K562 (cell line): Measurements from ENCODE around the gene RHOBTB3. TPM values are rescaled to one million over a fixed set of nuclear protein-coding genes. Genes with fewer than 3 reads are reported as not detected.

Experiments used
- ATF1 ChIP-seq, 2 experiments: fragments of 450-650 bp in 1 of 2; IDR thresholded peaks; 2 replicates each; pipeline ENCODE4 v1.6.1; 2016; ENCODE audit warnings: missing compliant biosample characterization in 1 of 2, missing genetic modification characterization in 1 of 2
- CBFA2T3 ChIP-seq: fragments of 450-650 bp; IDR thresholded peaks from 2 replicates; pipeline ENCODE4 v1.6.1; 2017
- CBX5 ChIP-seq: IDR thresholded peaks from 2 replicates; pipeline ENCODE4 v1.6.1; 2014; ENCODE audit warnings: low read depth, borderline replicate concordance
- ELF4 ChIP-seq: fragments of 450-650 bp; formaldehyde crosslinking; IDR thresholded peaks from 2 replicates; pipeline ENCODE4 v1.4.0; 2022; ENCODE audit warnings: missing genetic modification characterization
- ERF ChIP-seq: fragments of 450-650 bp; formaldehyde crosslinking; IDR thresholded peaks from 2 replicates; pipeline ENCODE4 v1.4.0; 2020; ENCODE audit warnings: mild to moderate bottlenecking, mixed read lengths
- ETV6 ChIP-seq, 3 experiments: fragments of 150-350 bp in 1 of 3; sonication (generic) in 1 of 3; formaldehyde crosslinking in 1 of 3; IDR thresholded peaks; 2 replicates each; pipeline versions ENCODE4 v1.6.1 to v1.8.0; 2014 to 2022; ENCODE audit warnings: borderline replicate concordance in 2 of 3, low read depth in 2 of 3, antibody characterized with exemption in 1 of 3, low read length in 1 of 3, mild to moderate bottlenecking in 1 of 3, missing genetic modification reagents in 1 of 3
- HOXB6 ChIP-seq: fragments of 250-450 bp; sonication (Bioruptor Pico); IDR thresholded peaks from 2 replicates; pipeline ENCODE4 v1.5.1; 2022; ENCODE audit warnings: mild to moderate bottlenecking, borderline replicate concordance
- NR2C1 ChIP-seq, 2 experiments: fragments of 450-650 bp; IDR thresholded peaks; 2 replicates each; pipeline ENCODE4 v1.6.1; 2017; ENCODE audit warnings: mild to moderate bottlenecking in 2 of 2, antibody characterized with exemption in 1 of 2, inconsistent platforms in 1 of 2, missing compliant biosample characterization in 1 of 2, missing genetic modification characterization in 1 of 2
- PHF20 ChIP-seq: fragments of 450-650 bp; IDR thresholded peaks from 2 replicates; pipeline ENCODE4 v1.6.1; 2018; ENCODE audit not compliant: partially characterized antibody
- RHOXF2B ChIP-seq: fragments of 250-450 bp; sonication (Bioruptor Pico); conservative IDR thresholded peaks from 2 replicates; pipeline ENCODE4 v1.5.1; 2021
- SMAD4 ChIP-seq: fragments of 250-450 bp; sonication (Bioruptor Pico); conservative IDR thresholded peaks from 2 replicates; pipeline ENCODE4 v1.8.0; 2021; ENCODE audit warnings: inconsistent platforms, mild to moderate bottlenecking, moderate library complexity
- TCF3 ChIP-seq: sonication (generic); formaldehyde crosslinking; IDR thresholded peaks from 2 replicates; pipeline ENCODE4 v1.4.0; 2020; ENCODE audit warnings: mild to moderate bottlenecking, missing genetic modification reagents
- TCF7 ChIP-seq: sonication (generic); IDR thresholded peaks from 2 replicates; pipeline ENCODE4 v1.6.1; 2016; ENCODE audit warnings: antibody characterized with exemption, borderline replicate concordance
- TRIM24 ChIP-seq, 2 experiments: fragments of 450-650 bp; IDR thresholded peaks; 2 replicates each; pipeline ENCODE4 v1.6.1; 2016
- ZNF165 ChIP-seq: fragments of 250-450 bp; sonication (Bioruptor Pico); IDR thresholded peaks from 2 replicates; pipeline ENCODE4 v1.4.0; 2020; ENCODE audit warnings: borderline replicate concordance
- ZNF23 ChIP-seq: fragments of 250-450 bp; sonication (Bioruptor Pico); IDR thresholded peaks from 2 replicates; pipeline ENCODE4 v1.4.0; 2020; ENCODE audit warnings: mild to moderate bottlenecking
- polyA plus RNA-seq, 8 experiments: library from polyadenylated mRNA; depleted of rRNA in 4 of 8; stranded (reverse) in 5 of 8; unstranded in 3 of 8; fragments of >200 nt; fragmentation: Nextera tagmentation in 2 of 8; fragmentation: Illumina TruSeq in 1 of 8; extraction: Ambion mirVana in 2 of 8; extraction: Trizol in 1 of 8; gene quantifications; 2 replicates each; pipeline versions ENCODE4 v1.2.1 to v1.2.3, GENCODE V29; 2011 to 2014; ENCODE audit warnings: inconsistent platforms in 1 of 8, missing spikeins in 1 of 8
- total RNA-seq, 7 experiments: library from RNA; depleted of rRNA in 6 of 7; stranded (reverse); fragments of >200 nt in 6 of 7; fragmentation: Illumina TruSeq in 2 of 7; extraction: Trizol in 2 of 7; gene quantifications; 2 replicates each; pipeline versions ENCODE4 v1.2.1 to v1.2.3, GENCODE V29; 2011 to 2021; ENCODE audit warnings: low replicate concordance in 1 of 7
- TF ChIP-seq, protein P1 (sequence below): IDR thresholded peaks from 2 replicates; pipeline ENCODE4 v1.6.1; 2011; ENCODE audit not compliant: insufficient read length; ENCODE audit errors: extremely low read depth

The RHOBTB3 gene
- total and polyA plus RNA-seq, 9 of the 15 experiments (the other 6 are each of a cell fraction or from before 2014, with no cell fraction given), result 39.7 to 143 (median 115) TPM

DNA sequence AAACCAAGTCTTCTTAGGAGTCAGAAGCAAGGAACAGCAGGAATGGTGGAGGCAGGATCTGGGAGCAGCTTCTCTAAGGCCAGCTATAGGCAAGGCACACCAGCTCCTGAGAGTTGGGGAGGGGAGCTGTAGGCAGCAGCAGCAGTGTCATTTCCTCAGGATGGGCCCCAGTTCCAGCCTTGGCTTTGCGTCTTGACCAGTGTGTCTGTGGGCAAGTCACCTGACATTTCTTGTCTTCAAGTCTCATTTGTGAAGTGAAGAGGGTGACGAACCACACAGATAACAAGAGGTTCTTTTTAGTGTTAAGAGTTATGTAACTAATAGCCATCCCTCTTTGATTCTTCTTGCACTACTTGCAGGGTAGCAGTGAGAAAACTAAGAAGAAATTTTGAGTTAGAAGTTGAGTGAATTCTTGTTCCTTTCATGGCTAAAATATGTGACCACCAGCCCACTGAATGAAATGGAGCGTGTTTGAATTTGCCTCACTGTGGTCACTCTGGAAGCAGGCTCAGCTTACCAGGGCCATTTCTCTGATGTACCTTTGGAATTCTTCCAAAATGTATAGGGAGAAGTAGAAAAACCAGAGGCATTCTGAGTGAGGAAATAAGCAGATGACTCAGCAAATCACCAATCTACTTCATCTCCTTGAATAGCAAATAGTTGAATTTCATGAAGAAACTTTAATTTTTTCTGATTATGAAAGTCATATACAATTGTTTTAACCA lies 42.4 kb downstream of the RHOBTB3 start (continued):
- no peak for TF ChIP-seq ERF
- no peak for TF ChIP-seq ZNF165
- TF ChIP-seq, protein P1, sequence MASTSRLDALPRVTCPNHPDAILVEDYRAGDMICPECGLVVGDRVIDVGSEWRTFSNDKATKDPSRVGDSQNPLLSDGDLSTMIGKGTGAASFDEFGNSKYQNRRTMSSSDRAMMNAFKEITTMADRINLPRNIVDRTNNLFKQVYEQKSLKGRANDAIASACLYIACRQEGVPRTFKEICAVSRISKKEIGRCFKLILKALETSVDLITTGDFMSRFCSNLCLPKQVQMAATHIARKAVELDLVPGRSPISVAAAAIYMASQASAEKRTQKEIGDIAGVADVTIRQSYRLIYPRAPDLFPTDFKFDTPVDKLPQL, result no peak
- no peak for TF ChIP-seq HOXB6 (CRISPR knock-in tag)
- TF ChIP-seq ELF4 (CRISPR knock-in tag), result no peak
- TF ChIP-seq PHF20, result no peak
- peak; percentile 3; the same call in 1 of the 2 replicates for TF ChIP-seq CBFA2T3
- TF ChIP-seq ETV6 (IDR thresholded peaks at IDR 0.05; ENCODE audit: borderline replicate concordance in 1 of 2, low read depth in 2 of 2, low read length in 1 of 2), result no peak
- TF ChIP-seq ETV6 (CRISPR knock-in tag; IDR thresholded peaks at IDR 0.05; ENCODE audit: borderline replicate concordance), result no peak
- TF ChIP-seq RHOXF2B (CRISPR knock-in tag), result no peak
- TF ChIP-seq TCF7, result no peak
- TF ChIP-seq ZNF23 (CRISPR knock-in tag), result no peak
- no peak for TF ChIP-seq NR2C1 (IDR thresholded peaks at IDR 0.05)
- no peak for TF ChIP-seq NR2C1 (tag; IDR thresholded peaks at IDR 0.05)
- TF ChIP-seq TRIM24 (IDR thresholded peaks at IDR 0.05), result no peak
- TF ChIP-seq ATF1 (CRISPR knock-in tag; IDR thresholded peaks at IDR 0.05), result no peak
- no peak for TF ChIP-seq ATF1 (tag; IDR thresholded peaks at IDR 0.05)
- no peak for TF ChIP-seq CBX5
- TF ChIP-seq SMAD4 (CRISPR knock-in tag), result no peak
- no peak for TF ChIP-seq TCF3 (CRISPR knock-in tag)
